NOMO-1 treated with dmso at 0.1 percent for 144 hours (cell line): Measurements from ENCODE around the gene FMNL2.
"Not testable (repeated sequence)": the region's sequence is repeated elsewhere in the genome, so short reads cannot be mapped to it uniquely, and the experiment has no call there.

Source experiments
- DNase-seq: peaks from one replicate; lab custom pipeline; 2025; ENCODE audit not compliant: unreplicated experiment; lab: John Stamatoyannopoulos, UW

The FMNL2 gene

GRCh38 chr2:152466980-152467676 lies 132.2 kb downstream of the FMNL2 start:
- DNase-seq = peak; percentile 77

GRCh38 chr2:152467677-152468410 lies 132.9 kb downstream of the FMNL2 start:
- no peak for DNase-seq

- peak; percentile 62 for DNase-seq
Observed at GRCh38 chr2:152468899-152469692, 134.1 kb downstream of the FMNL2 start.

GRCh38 chr2:152470861-152471854 lies 136.2 kb downstream of the FMNL2 start:
- no peak for DNase-seq

GRCh38 chr2:152472481-152472887 lies 137.5 kb downstream of the FMNL2 start:
- no peak for DNase-seq

- no peak for DNase-seq
Observed at GRCh38 chr2:152473151-152473857, 138.3 kb downstream of the FMNL2 start.

GRCh38 chr2:152474523-152474922 lies 139.5 kb downstream of the FMNL2 start:
- DNase-seq = not testable (repeated sequence)

- no peak for DNase-seq
Observed at GRCh38 chr2:152475982-152476381, 141.0 kb downstream of the FMNL2 start.

- no peak for DNase-seq
Observed at GRCh38 chr2:152477347-152478092, 142.5 kb downstream of the FMNL2 start.

GRCh38 chr2:152479282-152479681 lies 144.3 kb downstream of the FMNL2 start:
- no peak for DNase-seq

- no peak for DNase-seq
Observed at GRCh38 chr2:152480821-152481399, 145.9 kb downstream of the FMNL2 start.

GRCh38 chr2:152481881-152482583 lies 147.1 kb downstream of the FMNL2 start:
- no peak for DNase-seq

- no peak for DNase-seq
Observed at GRCh38 chr2:152483276-152484063, 148.5 kb downstream of the FMNL2 start.

GRCh38 chr2:152485954-152486736 lies 151.2 kb downstream of the FMNL2 start:
- no peak for DNase-seq

GRCh38 chr2:152486737-152487400 lies 151.9 kb downstream of the FMNL2 start:
- no peak for DNase-seq

- peak; percentile 86 for DNase-seq
Observed at GRCh38 chr2:152488075-152488474, 153.1 kb downstream of the FMNL2 start.
